ENCODE data around the gene CLDN8. TPM values are rescaled to one million over a fixed set of nuclear protein-coding genes. Genes with fewer than 3 reads are reported as not detected.

Gene CLDN8
- total and polyA plus RNA-seq, 2 of the 13 experiments (the other 11 are each of a cell fraction or from before 2014, with no cell fraction given) = not detected

- no TSS peak for BruUV-seq (replicated peaks)
- ChIA-PET POLR2A (no interaction called here), CTCF (ENCODE audit: low intra/inter-chr PET ratio, low total read pairs) (no interaction called here)
- ATAC-seq (no peak), DNase-seq (ENCODE audit: low spot score) (no peak), FAIRE-seq (no peak)
- H3K79me2 ChIP-seq (ENCODE audit: insufficient read depth, low read length) = no peaks in the 10 kb centered on the region
- no peaks in the 10 kb centered on the region for H3K27me3 ChIP-seq (ENCODE audit: control insufficient read depth in 1 of 2, insufficient read depth in 2 of 2, low read length in 2 of 2)
- in situ Hi-C loops (cut with HindIII; ENCODE audit: extremely low pct_ligation_motif_present, low pct_unique_long_range_greater_than_20kb) = no loop called here
- H4K20me1 ChIP-seq (ENCODE audit: insufficient read depth, low read length) = no peaks in the 10 kb centered on the region
- H2AFZ ChIP-seq (ENCODE audit: low read length) = no peak overlapping the region
- H3K36me3 ChIP-seq (replicated peaks in 1 of 2; ENCODE audit: control insufficient read depth in 1 of 2, insufficient read depth in 2 of 2, low read length in 2 of 2) = no peaks in the 10 kb centered on the region
- H3K4me3 ChIP-seq (replicated peaks in 1 of 3; ENCODE audit: insufficient read depth in 1 of 3, low read depth in 2 of 3, low read length in 3 of 3) = no peak overlapping the region
- H3K9ac ChIP-seq (ENCODE audit: insufficient read depth, low read depth, low read length) = no peak overlapping the region
- H3K4me1 ChIP-seq (ENCODE audit: insufficient read depth, low read length) = no peaks in the 10 kb centered on the region
- no peak overlapping the region for H3K4me2 ChIP-seq (ENCODE audit: low read depth, low read length)
- peaks cover 55% of the 10 kb centered on the region for H3K9me3 ChIP-seq (ENCODE audit: low read length)
- 15% methylated on average over 5 of the region's 5 CpGs for WGBS (ENCODE audit: low lambda C conversion rate)
- intact Hi-C loops (cut with micrococcal nuclease; ENCODE audit: unreplicated experiment) = no loop called here
- no peak overlapping the region for H3K27ac ChIP-seq (ENCODE audit: extremely low read length, insufficient read depth, low read length)
- no peak for TF ChIP-seq PHF5A (CRISPR knock-in tag; IDR thresholded peaks at IDR 0.05; ENCODE audit: low read depth, unreplicated experiment)
- TF ChIP-seq ZFY (CRISPR knock-in tag; IDR thresholded peaks at IDR 0.05) = no peak
- no peak for TF ChIP-seq XRCC5 (optimal IDR thresholded peaks at IDR 0.05; ENCODE audit: low read length)
- no peak for TF ChIP-seq UBTF (CRISPR knock-in tag; IDR thresholded peaks at IDR 0.05)
- TF ChIP-seq ZNF263 (CRISPR knock-in tag; IDR thresholded peaks at IDR 0.05) = no peak
- no peak for TF ChIP-seq ERF (CRISPR knock-in tag; IDR thresholded peaks at IDR 0.05)
- no peak for TF ChIP-seq ZNF800 (CRISPR knock-in tag; IDR thresholded peaks at IDR 0.05)
- no peak for TF ChIP-seq NFYB (CRISPR knock-in tag; IDR thresholded peaks at IDR 0.05)
- TF ChIP-seq, protein P1, sequence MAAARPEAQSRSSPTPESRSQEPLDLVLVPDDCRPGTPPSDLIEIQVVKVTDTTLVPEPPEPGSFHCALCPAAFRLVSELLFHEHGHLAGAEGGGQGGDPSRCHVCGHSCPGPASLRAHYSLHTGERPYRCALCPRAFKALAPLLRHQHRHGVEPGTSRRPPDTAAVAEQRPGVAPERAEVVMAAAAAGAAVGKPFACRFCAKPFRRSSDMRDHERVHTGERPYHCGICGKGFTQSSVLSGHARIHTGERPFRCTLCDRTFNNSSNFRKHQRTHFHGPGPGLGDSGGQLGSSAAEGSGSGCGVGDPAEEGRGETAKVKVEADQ (CRISPR knock-in tag; IDR thresholded peaks at IDR 0.05; ENCODE audit: borderline replicate concordance) = no peak
- no peak for TF ChIP-seq TBX3 (IDR thresholded peaks at IDR 0.05; ENCODE audit: borderline replicate concordance)
- TF ChIP-seq ZNF530 (CRISPR knock-in tag; IDR thresholded peaks at IDR 0.05; ENCODE audit: low read depth) = no peak
- no peak for TF ChIP-seq ZNF570 (CRISPR knock-in tag; IDR thresholded peaks at IDR 0.05; ENCODE audit: borderline replicate concordance)
- TF ChIP-seq, protein P2, sequence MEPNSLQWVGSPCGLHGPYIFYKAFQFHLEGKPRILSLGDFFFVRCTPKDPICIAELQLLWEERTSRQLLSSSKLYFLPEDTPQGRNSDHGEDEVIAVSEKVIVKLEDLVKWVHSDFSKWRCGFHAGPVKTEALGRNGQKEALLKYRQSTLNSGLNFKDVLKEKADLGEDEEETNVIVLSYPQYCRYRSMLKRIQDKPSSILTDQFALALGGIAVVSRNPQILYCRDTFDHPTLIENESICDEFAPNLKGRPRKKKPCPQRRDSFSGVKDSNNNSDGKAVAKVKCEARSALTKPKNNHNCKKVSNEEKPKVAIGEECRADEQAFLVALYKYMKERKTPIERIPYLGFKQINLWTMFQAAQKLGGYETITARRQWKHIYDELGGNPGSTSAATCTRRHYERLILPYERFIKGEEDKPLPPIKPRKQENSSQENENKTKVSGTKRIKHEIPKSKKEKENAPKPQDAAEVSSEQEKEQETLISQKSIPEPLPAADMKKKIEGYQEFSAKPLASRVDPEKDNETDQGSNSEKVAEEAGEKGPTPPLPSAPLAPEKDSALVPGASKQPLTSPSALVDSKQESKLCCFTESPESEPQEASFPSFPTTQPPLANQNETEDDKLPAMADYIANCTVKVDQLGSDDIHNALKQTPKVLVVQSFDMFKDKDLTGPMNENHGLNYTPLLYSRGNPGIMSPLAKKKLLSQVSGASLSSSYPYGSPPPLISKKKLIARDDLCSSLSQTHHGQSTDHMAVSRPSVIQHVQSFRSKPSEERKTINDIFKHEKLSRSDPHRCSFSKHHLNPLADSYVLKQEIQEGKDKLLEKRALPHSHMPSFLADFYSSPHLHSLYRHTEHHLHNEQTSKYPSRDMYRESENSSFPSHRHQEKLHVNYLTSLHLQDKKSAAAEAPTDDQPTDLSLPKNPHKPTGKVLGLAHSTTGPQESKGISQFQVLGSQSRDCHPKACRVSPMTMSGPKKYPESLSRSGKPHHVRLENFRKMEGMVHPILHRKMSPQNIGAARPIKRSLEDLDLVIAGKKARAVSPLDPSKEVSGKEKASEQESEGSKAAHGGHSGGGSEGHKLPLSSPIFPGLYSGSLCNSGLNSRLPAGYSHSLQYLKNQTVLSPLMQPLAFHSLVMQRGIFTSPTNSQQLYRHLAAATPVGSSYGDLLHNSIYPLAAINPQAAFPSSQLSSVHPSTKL (CRISPR knock-in tag; IDR thresholded peaks at IDR 0.05) = no peak
- no peak for TF ChIP-seq SIN3B (IDR thresholded peaks at IDR 0.05; ENCODE audit: low read length)
Observed at GRCh38 chr21:30209601-30210000, 6.3 kb downstream of the CLDN8 start.

Data from HepG2 (cell line).